ENCODE measurements around the gene ZNF263.
"Not testable (repeated sequence)": the region's sequence is repeated elsewhere in the genome, so short reads cannot be mapped to it uniquely, and the experiment has no call there.

Gene ZNF263

GRCh38 chr16:3266873-3267537 is 16.3 kb upstream of the ZNF263 start:
- peak; percentile 68 for TF ChIP-seq CTCF (IDR thresholded peaks at IDR 0.05; ENCODE audit: insufficient read depth, low read length, poor library complexity, severe bottlenecking)
- no peak for TF ChIP-seq EZH2phosphoT487 (conservative IDR thresholded peaks at IDR 0.05; ENCODE audit: low read length)
- peak overlapping the region; percentile 21 for H2AFZ ChIP-seq (ENCODE audit: low read depth, low read length, severe bottlenecking)
- no peak overlapping the region for H3K4me3 ChIP-seq (ENCODE audit: insufficient read depth, low read length, poor library complexity, severe bottlenecking)
- H3K9me3 ChIP-seq (ENCODE audit: insufficient read depth, low read length), result no peaks in the 10 kb centered on the region
- no peaks in the 10 kb centered on the region for H3K79me2 ChIP-seq (ENCODE audit: insufficient read depth, low read length)
- H4K20me1 ChIP-seq (ENCODE audit: low read depth, low read length), result no peaks in the 10 kb centered on the region
- no peaks in the 10 kb centered on the region for H3K36me3 ChIP-seq (ENCODE audit: low read length)
- no peak overlapping the region for H3K4me2 ChIP-seq (ENCODE audit: low read depth, low read length, poor library complexity, severe bottlenecking)
- no peak overlapping the region for H3K9ac ChIP-seq (ENCODE audit: low read length)
- H3K27me3 ChIP-seq (ENCODE audit: low read length), result no peaks in the 10 kb centered on the region
- H3K9me2 ChIP-seq (replicated peaks; ENCODE audit: insufficient read depth, low read length), result no peaks in the 10 kb centered on the region
- H3F3A ChIP-seq (ENCODE audit: insufficient read depth), result peaks cover 9% of the 10 kb centered on the region
- H3K27ac ChIP-seq (ENCODE audit: low read depth, low read length), result no peak overlapping the region

- H3K36me3 ChIP-seq (ENCODE audit: low read length), result no peaks in the 10 kb centered on the region
- no peaks in the 10 kb centered on the region for H3F3A ChIP-seq (ENCODE audit: insufficient read depth)
- H4K20me1 ChIP-seq (ENCODE audit: low read depth, low read length), result no peaks in the 10 kb centered on the region
- H3K27ac ChIP-seq (ENCODE audit: low read depth, low read length), result no peak overlapping the region
- no peak overlapping the region for H2AFZ ChIP-seq (ENCODE audit: low read depth, low read length, severe bottlenecking)
- H3K4me2 ChIP-seq (ENCODE audit: low read depth, low read length, poor library complexity, severe bottlenecking), result no peak overlapping the region
- H3K9ac ChIP-seq (ENCODE audit: low read length), result no peak overlapping the region
- no peaks in the 10 kb centered on the region for H3K79me2 ChIP-seq (ENCODE audit: insufficient read depth, low read length)
- no peak overlapping the region for H3K4me3 ChIP-seq (ENCODE audit: insufficient read depth, low read length, poor library complexity, severe bottlenecking)
- no peaks in the 10 kb centered on the region for H3K9me3 ChIP-seq (ENCODE audit: insufficient read depth, low read length)
- TF ChIP-seq EZH2phosphoT487 (conservative IDR thresholded peaks at IDR 0.05; ENCODE audit: low read length) (no peak), CTCF (IDR thresholded peaks at IDR 0.05; ENCODE audit: insufficient read depth, low read length, poor library complexity, severe bottlenecking) (no peak)
- no peaks in the 10 kb centered on the region for H3K9me2 ChIP-seq (replicated peaks; ENCODE audit: insufficient read depth, low read length)
- no peaks in the 10 kb centered on the region for H3K27me3 ChIP-seq (ENCODE audit: low read length)
Observed at GRCh38 chr16:3268294-3268693, 15.0 kb upstream of the ZNF263 start.

GRCh38 chr16:3270718-3271117 is 12.6 kb upstream of the ZNF263 start:
- not testable (repeated sequence) for H2AFZ ChIP-seq (ENCODE audit: low read depth, low read length, severe bottlenecking); H3K4me2 ChIP-seq (ENCODE audit: low read depth, low read length, poor library complexity, severe bottlenecking); H4K20me1 ChIP-seq (ENCODE audit: low read depth, low read length); H3K27me3 ChIP-seq (ENCODE audit: low read length); H3K9me2 ChIP-seq (replicated peaks; ENCODE audit: insufficient read depth, low read length); H3F3A ChIP-seq (ENCODE audit: insufficient read depth); H3K27ac ChIP-seq (ENCODE audit: low read depth, low read length); H3K9me3 ChIP-seq (ENCODE audit: insufficient read depth, low read length); H3K4me3 ChIP-seq (ENCODE audit: insufficient read depth, low read length, poor library complexity, severe bottlenecking); H3K79me2 ChIP-seq (ENCODE audit: insufficient read depth, low read length); H3K36me3 ChIP-seq (ENCODE audit: low read length); H3K9ac ChIP-seq (ENCODE audit: low read length)

- not testable (repeated sequence) for H3K9ac ChIP-seq (ENCODE audit: low read length)
Observed at GRCh38 chr16:3271281-3271680, 12.0 kb upstream of the ZNF263 start.

More at GRCh38 chr16:3271281-3271680, 12.0 kb upstream of the ZNF263 start:
- not testable (repeated sequence) for H3K27ac ChIP-seq (ENCODE audit: low read depth, low read length); H3K36me3 ChIP-seq (ENCODE audit: low read length); H3K9me3 ChIP-seq (ENCODE audit: insufficient read depth, low read length); H3K27me3 ChIP-seq (ENCODE audit: low read length); H3K9me2 ChIP-seq (replicated peaks; ENCODE audit: insufficient read depth, low read length); H3K4me2 ChIP-seq (ENCODE audit: low read depth, low read length, poor library complexity, severe bottlenecking); H3K79me2 ChIP-seq (ENCODE audit: insufficient read depth, low read length); H2AFZ ChIP-seq (ENCODE audit: low read depth, low read length, severe bottlenecking); H4K20me1 ChIP-seq (ENCODE audit: low read depth, low read length); H3F3A ChIP-seq (ENCODE audit: insufficient read depth); H3K4me3 ChIP-seq (ENCODE audit: insufficient read depth, low read length, poor library complexity, severe bottlenecking)
